Psoas muscle (tissue), 8 donors: ENCODE results near the gene SOX18. TPM values are rescaled to one million over a fixed set of nuclear protein-coding genes. Genes with fewer than 3 reads are reported as not detected.

Experiments
- ATAC-seq, 4 donors: fragments of 200-7000 bp; cut with Tn5 transposase; one replicate each; pipeline ENCODE4 v1.9.1; 2020; ENCODE audit warnings: moderate library complexity in 3 of 4, mild to moderate bottlenecking in 2 of 4
- DNase-seq, 2 donors: peaks; one replicate each; pipeline ENCODE4 v3.0.0-alpha.2; 2020
- H3K27ac ChIP-seq: fragments of 200-600 bp; one replicate; pipeline ENCODE4 v1.8.0; 2022
- H3K27me3 ChIP-seq, 3 donors: fragments of 200-600 bp in 1 of 3; one replicate each; pipeline versions ENCODE4 v1.6.1 to v1.8.0; 2013 to 2022; ENCODE audit warnings: low read length in 2 of 3, mild to moderate bottlenecking in 2 of 3, moderate library complexity in 1 of 3; ENCODE audit not compliant: insufficient read depth in 3 of 3
- H3K36me3 ChIP-seq, 2 donors: fragments of 200-600 bp in 1 of 2; one replicate each; pipeline versions ENCODE4 v1.6.1 to v1.8.0; 2013 to 2022; ENCODE audit warnings: low read depth in 1 of 2, mild to moderate bottlenecking in 1 of 2, moderate library complexity in 1 of 2; ENCODE audit not compliant: insufficient read depth in 1 of 2
- H3K4me1 ChIP-seq: fragments of 200-600 bp; one replicate; pipeline ENCODE4 v1.8.0; 2022
- H3K4me3 ChIP-seq: fragments of 200-600 bp; one replicate; pipeline ENCODE4 v1.8.0; 2022; ENCODE audit warnings: mild to moderate bottlenecking
- H3K9me3 ChIP-seq: fragments of 200-600 bp; one replicate; pipeline ENCODE4 v1.8.0; 2022
- CTCF ChIP-seq: fragments of 200-600 bp; IDR thresholded peaks from one replicate; pipeline ENCODE4 v1.8.0; 2022; ENCODE audit warnings: antibody characterized with exemption
- WGBS, 3 donors: extraction: QIAGEN DNeasy Blood & Tissue Kit; methylation state at CpG; one replicate each; pipeline versions ENCODE4 v1.1.6 to v1.1.7; 2013; 5-methylcytosine and 5-hydroxymethylcytosine counted together
- intact Hi-C, 2 donors: fragments of 100-400 bp; cut with DNase I; formaldehyde crosslinking; loops; one replicate each; pipeline versions ENCODE4 v1.11.0 to v1.14.2; 2022
- polyA plus RNA-seq, 3 donors: library from polyadenylated mRNA; stranded (reverse); fragments of 200-250 nt; gene quantifications; one replicate each; pipeline ENCODE4 v1.2.3, GENCODE V29; 2013
- total RNA-seq, 4 donors: library from RNA; stranded (reverse); fragmentation: NEBNext Ultra II Directional in 2 of 4; extraction: Animal tissue kit (Norgen Biotek cat#: 25700) in 2 of 4; gene quantifications; one replicate each; pipeline versions ENCODE4 v1.2.1 to v1.2.4, GENCODE V29; 2021 to 2023
- donor health status: healthy with polysubstance abuse.
- donor health status: DM: no; HTN: no; CAD: no; lungs with moderate emphysema.
- donor health status: Bipolar disorder and iron deficiency.
- donor health status: healthy.
- donor health status: DM: yes; HTN: yes; CAD: no.
- donor health status: DM: no; HTN: no; CAD: no.
- donor health status: DM: no; HTN: no; CAD: no.
- donor health status: DM: yes; HTN: yes; CAD: no.

Gene SOX18
- total and polyA plus RNA-seq, 7 donors = 4.2 to 50.8 (median 15.4) TPM

GRCh38 chr20:64057628-64058498 lies 8.4 kb upstream of the SOX18 start:
- DNase-seq (peak; percentile 77 to 86), ATAC-seq (peak; percentile 61 to 73 (median 67))
- H3K27me3 ChIP-seq = no peaks in the 10 kb centered on the region
- H3K36me3 ChIP-seq = no peaks in the 10 kb centered on the region
- WGBS, 3 donors = 30 to 35% (median 33%) methylated on average over 27 to 33 of the region's 33 CpGs
- no peaks in the 10 kb centered on the region for H3K9me3 ChIP-seq
- peak overlapping the region; percentile 44 for H3K4me3 ChIP-seq
- H3K27ac ChIP-seq = peak overlapping the region; percentile 68
- intact Hi-C loops = loop anchor here in 1 of 2 donors (2.0 kb wide), 1 partner anchor 77 kb away; the partner anchor contains the start of gene PRPF6
- peak; percentile 73 for TF ChIP-seq CTCF
- H3K4me1 ChIP-seq = no peaks in the 10 kb centered on the region

GRCh38 chr20:64056889-64057627 lies 7.6 kb upstream of the SOX18 start:
- no peaks in the 10 kb centered on the region for H3K36me3 ChIP-seq
- peak overlapping the region; percentile 68 for H3K27ac ChIP-seq
- DNase-seq (no peak), ATAC-seq (peak in 1 of 4 donors; percentile 14)
- 48 to 50% (median 49%) methylated on average over 39 of the region's 39 CpGs for WGBS, 3 donors
- no peaks in the 10 kb centered on the region for H3K4me1 ChIP-seq
- intact Hi-C loops = no loop called here
- TF ChIP-seq CTCF = no peak
- H3K27me3 ChIP-seq = peaks cover 0 to 7% (median 0%) of the 10 kb centered on the region in 3 donors
- H3K4me3 ChIP-seq = peak overlapping the region; percentile 44
- H3K9me3 ChIP-seq = no peaks in the 10 kb centered on the region

GRCh38 chr20:64056639-64056888 lies 7.1 kb upstream of the SOX18 start:
- no peaks in the 10 kb centered on the region for H3K9me3 ChIP-seq
- peak overlapping the region; percentile 44 for H3K4me3 ChIP-seq
- 40 to 47% (median 42%) methylated on average over 7 of the region's 7 CpGs for WGBS, 3 donors
- H3K27ac ChIP-seq = peak overlapping the region; percentile 68
- H3K4me1 ChIP-seq = no peaks in the 10 kb centered on the region
- intact Hi-C loops = no loop called here
- H3K36me3 ChIP-seq = no peaks in the 10 kb centered on the region
- ATAC-seq (no peak), DNase-seq (no peak)
- TF ChIP-seq CTCF = no peak
- H3K27me3 ChIP-seq = peaks cover 0 to 10% (median 0%) of the 10 kb centered on the region in 3 donors

GRCh38 chr20:64055893-64056638 lies 6.6 kb upstream of the SOX18 start:
- DNase-seq (peak; percentile 47 to 75), ATAC-seq (peak; percentile 9 to 29 (median 16))
- TF ChIP-seq CTCF = no peak
- Histone ChIP-seq H3K4me3 (peak overlapping the region; percentile 44), H3K27me3 (peaks cover 0 to 13% (median 0%) of the 10 kb centered on the region in 3 donors), H3K36me3 (no peaks in the 10 kb centered on the region), H3K9me3 (no peaks in the 10 kb centered on the region), H3K27ac (peak overlapping the region; percentile 68), H3K4me1 (no peaks in the 10 kb centered on the region)
- intact Hi-C loops = no loop called here
- WGBS, 3 donors = 38 to 42% (median 40%) methylated on average over 17 to 22 of the region's 22 CpGs
